ENCODE measurements around the gene NOL9. TPM values are rescaled to one million over a fixed set of nuclear protein-coding genes. Genes with fewer than 3 reads are reported as not detected.

The NOL9 gene
- total and polyA plus RNA-seq, 4 donors: 1.9 to 27.0 (median 16.2) TPM

DNA sequence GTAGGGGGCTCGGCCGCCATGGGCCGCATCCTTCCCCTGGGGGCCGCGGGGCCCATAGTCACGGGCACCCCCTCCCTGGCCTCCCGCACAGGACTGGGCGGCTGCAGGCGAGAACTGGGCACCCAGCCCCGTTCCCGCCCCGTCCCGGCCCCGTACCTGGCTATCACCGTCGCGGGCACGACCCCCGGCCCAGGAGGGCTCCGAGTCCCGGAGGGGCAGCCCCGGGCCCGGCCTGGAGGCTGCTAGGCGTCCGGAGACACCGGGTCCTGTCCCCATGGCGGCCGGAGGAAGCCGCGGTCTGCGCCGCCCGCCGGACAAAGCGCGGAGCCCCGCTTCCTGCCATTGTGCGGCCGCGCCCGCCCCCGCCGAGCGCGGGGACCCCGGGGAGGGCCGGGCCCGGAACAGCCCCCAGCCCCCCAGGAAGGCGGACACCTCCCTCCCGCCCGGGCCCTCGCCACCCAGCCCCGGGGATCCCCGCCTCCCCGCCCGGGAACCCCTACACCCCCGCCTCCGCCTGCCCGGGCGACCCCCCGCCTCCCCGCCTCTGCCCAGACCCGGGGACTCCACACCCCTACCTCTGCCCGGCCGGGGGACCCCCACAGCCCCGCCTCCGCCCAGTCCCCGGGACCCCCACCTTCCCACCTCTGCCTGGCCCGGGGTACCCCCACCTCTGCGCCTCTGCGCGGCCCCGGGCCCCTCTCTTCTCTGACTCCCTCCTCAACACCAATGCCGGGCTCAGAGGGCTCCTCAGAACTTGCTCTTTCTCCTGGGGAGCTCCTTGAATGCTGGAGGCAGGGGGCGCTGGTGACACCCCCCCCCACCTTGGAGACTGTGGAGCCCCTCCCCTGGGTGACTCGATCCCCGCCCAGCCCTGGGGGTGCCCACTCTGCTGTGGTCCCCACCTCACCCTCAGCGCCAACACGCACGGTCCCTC lies 68.9 kb downstream of the NOL9 start:
- no peak for DNase-seq
- Histone ChIP-seq H3K36me3 (ENCODE audit: control insufficient read depth in 1 of 2, insufficient read depth in 2 of 2, low read length in 1 of 2) (no peaks in the 10 kb centered on the region), H3K27ac (ENCODE audit: low read depth in 1 of 2, low read length in 2 of 2) (no peak overlapping the region), H3K27me3 (ENCODE audit: control insufficient read depth in 1 of 2, insufficient read depth in 2 of 2, low read length in 1 of 2) (no peaks in the 10 kb centered on the region), H3K4me1 (ENCODE audit: control insufficient read depth in 1 of 2, insufficient read depth in 2 of 2, low read length in 2 of 2) (no peaks in the 10 kb centered on the region), H3K4me3 (ENCODE audit: low read length in 2 of 2) (no peak overlapping the region), H3K9me3 (ENCODE audit: control insufficient read depth, low read length) (no peaks in the 10 kb centered on the region)
- intact Hi-C loops (cut with DNase I): loop anchor here (5.0 kb wide), 2 partner anchors 37 to 162 kb away; no protein-coding TSS in a partner anchor
- ATAC-seq (ENCODE audit: low FRiP score): no peak
- 5 to 8% methylated on average over 43 to 80 of the region's 80 CpGs for WGBS, 2 donors

- no peaks in the 10 kb centered on the region for H3K4me1 ChIP-seq (ENCODE audit: control insufficient read depth in 1 of 2, insufficient read depth in 2 of 2, low read length in 2 of 2)
- H3K9me3 ChIP-seq (ENCODE audit: control insufficient read depth, low read length): no peaks in the 10 kb centered on the region
- intact Hi-C loops (cut with DNase I): loop anchor here (5.0 kb wide), 2 partner anchors 38 to 163 kb away; no protein-coding TSS in a partner anchor
- H3K27ac ChIP-seq (ENCODE audit: low read depth in 1 of 2, low read length in 2 of 2): no peak overlapping the region
- WGBS, 2 donors: 57 to 65% methylated on average over 13 of the region's 13 CpGs
- H3K36me3 ChIP-seq (ENCODE audit: control insufficient read depth in 1 of 2, insufficient read depth in 2 of 2, low read length in 1 of 2): no peaks in the 10 kb centered on the region
- no peaks in the 10 kb centered on the region for H3K27me3 ChIP-seq (ENCODE audit: control insufficient read depth in 1 of 2, insufficient read depth in 2 of 2, low read length in 1 of 2)
- DNase-seq: no peak
- H3K4me3 ChIP-seq (ENCODE audit: low read length in 2 of 2): no peak overlapping the region
- no peak for ATAC-seq (ENCODE audit: low FRiP score)
Measured at GRCh38 chr1:6484826-6485167, 69.5 kb downstream of the NOL9 start.

GRCh38 chr1:6483761-6484117 lies 70.6 kb downstream of the NOL9 start:
- 95 to 97% methylated on average over 7 of the region's 7 CpGs for WGBS, 2 donors
- DNase-seq: no peak
- no peaks in the 10 kb centered on the region for H3K36me3 ChIP-seq (ENCODE audit: control insufficient read depth in 1 of 2, insufficient read depth in 2 of 2, low read length in 1 of 2)
- ATAC-seq (ENCODE audit: low FRiP score): no peak
- H3K9me3 ChIP-seq (ENCODE audit: control insufficient read depth, low read length): no peaks in the 10 kb centered on the region
- H3K4me1 ChIP-seq (ENCODE audit: control insufficient read depth in 1 of 2, insufficient read depth in 2 of 2, low read length in 2 of 2): no peaks in the 10 kb centered on the region
- no peak overlapping the region for H3K4me3 ChIP-seq (ENCODE audit: low read length in 2 of 2)
- intact Hi-C loops (cut with DNase I): no loop called here
- H3K27me3 ChIP-seq (ENCODE audit: control insufficient read depth in 1 of 2, insufficient read depth in 2 of 2, low read length in 1 of 2): no peaks in the 10 kb centered on the region
- no peak overlapping the region for H3K27ac ChIP-seq (ENCODE audit: low read depth in 1 of 2, low read length in 2 of 2)

DNA sequence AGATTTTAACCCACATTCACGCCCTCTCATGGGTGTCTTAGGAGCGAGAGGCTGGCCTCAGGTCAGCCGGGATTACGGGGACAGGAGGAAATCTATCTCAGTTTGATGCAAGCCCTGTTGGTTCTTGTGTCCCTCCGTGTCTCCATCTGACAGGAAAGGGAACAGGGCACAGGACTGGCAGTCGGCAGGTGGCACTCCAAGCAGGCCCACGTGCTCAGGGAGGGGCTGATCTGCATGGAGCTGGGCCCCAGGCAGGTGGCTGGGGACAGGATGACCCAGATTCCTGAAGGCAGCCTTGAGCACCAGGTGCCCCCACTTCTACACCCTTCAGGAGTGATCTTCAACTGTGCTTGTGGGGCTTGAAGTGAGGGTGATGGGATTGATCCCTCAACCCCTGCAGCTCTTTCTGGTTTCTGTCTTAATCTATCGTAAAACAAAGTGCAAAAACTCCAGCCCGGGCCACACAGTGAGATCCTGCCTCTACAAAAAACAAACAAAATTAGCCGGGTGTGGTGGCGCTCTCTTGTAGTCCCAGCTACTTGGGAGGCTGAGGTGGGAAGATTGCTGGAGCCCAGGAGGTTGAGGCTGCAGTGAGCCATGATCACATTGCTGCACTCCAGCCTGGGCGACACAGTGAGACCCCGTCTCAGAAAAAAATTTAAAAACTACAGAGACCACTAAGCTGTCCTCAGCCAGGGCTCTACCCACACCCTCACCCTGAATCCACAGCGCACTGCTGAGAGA lies 71.1 kb downstream of the NOL9 start:
- no peak for DNase-seq
- Histone ChIP-seq H3K9me3 (ENCODE audit: control insufficient read depth, low read length) (no peaks in the 10 kb centered on the region), H3K4me3 (ENCODE audit: low read length in 2 of 2) (no peak overlapping the region), H3K4me1 (ENCODE audit: control insufficient read depth in 1 of 2, insufficient read depth in 2 of 2, low read length in 2 of 2) (no peaks in the 10 kb centered on the region), H3K27me3 (ENCODE audit: control insufficient read depth in 1 of 2, insufficient read depth in 2 of 2, low read length in 1 of 2) (no peaks in the 10 kb centered on the region), H3K27ac (ENCODE audit: low read depth in 1 of 2, low read length in 2 of 2) (no peak overlapping the region), H3K36me3 (ENCODE audit: control insufficient read depth in 1 of 2, insufficient read depth in 2 of 2, low read length in 1 of 2) (no peaks in the 10 kb centered on the region)
- no peak for ATAC-seq (ENCODE audit: low FRiP score)
- WGBS, 2 donors: 91 to 93% methylated on average over 14 of the region's 14 CpGs
- intact Hi-C loops (cut with DNase I): no loop called here

DNA sequence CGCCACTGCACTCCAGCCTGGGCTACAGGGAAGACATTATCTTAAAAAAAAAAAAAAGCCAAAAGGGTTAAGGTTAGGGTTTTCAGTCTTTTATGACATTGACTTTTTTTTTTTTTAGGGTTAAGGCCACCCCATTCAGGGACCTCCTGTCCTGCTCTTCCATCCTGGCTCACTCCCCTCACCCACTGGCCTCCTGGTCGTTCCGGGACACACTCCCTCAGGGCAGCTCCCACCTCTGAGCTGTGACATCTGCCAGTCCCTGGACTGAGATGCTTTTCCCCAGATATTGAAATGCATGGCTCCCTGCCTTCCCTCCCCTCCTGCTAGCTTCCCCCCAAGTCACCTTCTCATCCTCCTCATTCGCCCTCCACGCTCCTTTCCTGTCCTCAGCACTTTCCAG lies 72.5 kb downstream of the NOL9 start:
- no peaks in the 10 kb centered on the region for H3K9me3 ChIP-seq (ENCODE audit: control insufficient read depth, low read length)
- H3K4me3 ChIP-seq (ENCODE audit: low read length in 2 of 2): no peak overlapping the region
- H3K27ac ChIP-seq (ENCODE audit: low read depth in 1 of 2, low read length in 2 of 2): no peak overlapping the region
- ATAC-seq (ENCODE audit: low FRiP score) (no peak), DNase-seq (no peak)
- H3K27me3 ChIP-seq (ENCODE audit: control insufficient read depth in 1 of 2, insufficient read depth in 2 of 2, low read length in 1 of 2): no peaks in the 10 kb centered on the region
- intact Hi-C loops (cut with DNase I): no loop called here
- no peaks in the 10 kb centered on the region for H3K36me3 ChIP-seq (ENCODE audit: control insufficient read depth in 1 of 2, insufficient read depth in 2 of 2, low read length in 1 of 2)
- H3K4me1 ChIP-seq (ENCODE audit: control insufficient read depth in 1 of 2, insufficient read depth in 2 of 2, low read length in 2 of 2): no peaks in the 10 kb centered on the region
- 90 to 98% methylated on average over 5 of the region's 5 CpGs for WGBS, 2 donors

GRCh38 chr1:6477039-6477820 lies 77.1 kb downstream of the NOL9 start:
- H3K27me3 ChIP-seq (ENCODE audit: control insufficient read depth in 1 of 2, insufficient read depth in 2 of 2, low read length in 1 of 2): no peaks in the 10 kb centered on the region
- no peaks in the 10 kb centered on the region for H3K36me3 ChIP-seq (ENCODE audit: control insufficient read depth in 1 of 2, insufficient read depth in 2 of 2, low read length in 1 of 2)
- no peak for ATAC-seq (ENCODE audit: low FRiP score)
- 88 to 90% methylated on average over 24 of the region's 24 CpGs for WGBS, 2 donors
- no peak for DNase-seq
- H3K27ac ChIP-seq (ENCODE audit: low read depth in 1 of 2, low read length in 2 of 2): no peak overlapping the region
- H3K9me3 ChIP-seq (ENCODE audit: control insufficient read depth, low read length): no peaks in the 10 kb centered on the region
- H3K4me3 ChIP-seq (ENCODE audit: low read length in 2 of 2): no peak overlapping the region
- intact Hi-C loops (cut with DNase I): no loop called here
- H3K4me1 ChIP-seq (ENCODE audit: control insufficient read depth in 1 of 2, insufficient read depth in 2 of 2, low read length in 2 of 2): no peaks in the 10 kb centered on the region

- no peak for DNase-seq
- intact Hi-C loops (cut with DNase I): no loop called here
- Histone ChIP-seq H3K27me3 (ENCODE audit: control insufficient read depth in 1 of 2, insufficient read depth in 2 of 2, low read length in 1 of 2) (no peaks in the 10 kb centered on the region), H3K4me3 (ENCODE audit: low read length in 2 of 2) (no peak overlapping the region), H3K9me3 (ENCODE audit: control insufficient read depth, low read length) (no peaks in the 10 kb centered on the region), H3K36me3 (ENCODE audit: control insufficient read depth in 1 of 2, insufficient read depth in 2 of 2, low read length in 1 of 2) (no peaks in the 10 kb centered on the region), H3K27ac (ENCODE audit: low read depth in 1 of 2, low read length in 2 of 2) (no peak overlapping the region), H3K4me1 (ENCODE audit: control insufficient read depth in 1 of 2, insufficient read depth in 2 of 2, low read length in 2 of 2) (no peaks in the 10 kb centered on the region)
- WGBS, 2 donors: 93 to 96% methylated on average over 5 of the region's 5 CpGs
- no peak for ATAC-seq (ENCODE audit: low FRiP score)
Measured at GRCh38 chr1:6476483-6476882, 77.8 kb downstream of the NOL9 start.

- ATAC-seq (ENCODE audit: low FRiP score) (peak; percentile 74), DNase-seq (peak; percentile 63 to 88)
- Histone ChIP-seq H3K36me3 (ENCODE audit: control insufficient read depth in 1 of 2, insufficient read depth in 2 of 2, low read length in 1 of 2) (no peaks in the 10 kb centered on the region), H3K4me3 (ENCODE audit: low read length in 2 of 2) (no peak overlapping the region), H3K27me3 (ENCODE audit: control insufficient read depth in 1 of 2, insufficient read depth in 2 of 2, low read length in 1 of 2) (no peaks in the 10 kb centered on the region), H3K9me3 (ENCODE audit: control insufficient read depth, low read length) (no peaks in the 10 kb centered on the region), H3K27ac (ENCODE audit: low read depth in 1 of 2, low read length in 2 of 2) (no peak overlapping the region), H3K4me1 (ENCODE audit: control insufficient read depth in 1 of 2, insufficient read depth in 2 of 2, low read length in 2 of 2) (no peaks in the 10 kb centered on the region)
- WGBS, 2 donors: 41 to 42% methylated on average over 31 to 33 of the region's 33 CpGs
- intact Hi-C loops (cut with DNase I): no loop called here
Measured at GRCh38 chr1:6475381-6476133, 78.8 kb downstream of the NOL9 start.

Measured in aorta (tissue), 5 donors.